HG03378 (cell line): Measurements from ENCODE around the gene ITGB2.

ENCODE experiments used
- ATAC-seq: cut with Tn5 transposase; IDR thresholded peaks from one replicate; pipeline ENCODE4 v1.9.1; 2021; ENCODE audit warnings: mild to moderate bottlenecking, moderate library complexity; ENCODE audit not compliant: unreplicated experiment

ITGB2 gene

DNA sequence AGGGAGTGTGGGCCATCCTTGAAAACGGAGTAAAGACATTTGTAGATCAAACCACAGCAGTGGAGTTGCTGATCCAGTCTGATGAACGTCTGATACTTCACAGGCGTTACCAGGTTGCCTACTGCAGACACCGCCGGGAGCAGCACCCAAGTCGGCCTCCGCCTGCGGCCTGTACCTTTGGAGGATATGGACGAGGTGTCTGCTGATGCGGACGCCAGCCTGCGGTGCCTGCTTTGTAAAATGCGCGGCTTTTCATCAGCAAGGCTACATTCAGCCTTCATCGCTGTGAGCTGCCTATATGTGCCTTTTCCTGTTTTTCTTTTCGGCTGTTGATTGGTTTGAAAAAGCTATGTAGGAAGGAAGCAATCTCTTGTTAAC, 35.1 kb upstream of the ITGB2 start:
- ATAC-seq = no peak

DNA sequence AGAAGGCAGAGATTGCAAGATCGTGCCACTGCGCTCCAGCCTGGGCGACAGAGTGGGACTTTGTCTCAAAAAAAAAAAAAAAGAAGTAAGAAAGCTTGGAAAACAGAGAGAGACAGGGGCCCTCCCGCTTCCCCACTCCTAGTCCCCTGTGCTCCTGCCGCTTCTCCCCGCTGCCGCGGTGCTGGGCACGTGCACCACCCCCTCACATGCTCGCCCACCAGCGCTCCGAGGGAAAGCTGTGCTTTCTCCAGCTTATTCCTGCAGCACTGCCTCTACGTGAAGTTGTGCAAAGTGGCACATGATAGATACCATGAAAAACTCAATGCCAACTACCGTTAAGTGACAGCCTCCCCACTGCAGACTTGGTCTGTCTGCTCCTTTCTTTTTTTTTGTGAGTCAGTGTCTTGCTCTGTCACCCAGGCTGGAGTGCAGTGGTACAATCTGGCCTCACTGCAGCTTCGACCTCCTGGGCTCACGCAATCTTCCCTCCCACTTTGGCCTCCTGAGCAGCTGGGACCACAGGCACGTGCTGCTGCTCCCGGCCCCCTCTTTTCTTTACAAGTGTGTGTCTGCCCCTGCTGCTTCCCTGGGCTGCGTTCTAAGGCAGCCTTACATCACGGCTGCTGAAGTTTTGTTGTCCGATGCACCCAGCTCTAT, 34.6 kb upstream of the ITGB2 start:
- no peak for ATAC-seq

DNA sequence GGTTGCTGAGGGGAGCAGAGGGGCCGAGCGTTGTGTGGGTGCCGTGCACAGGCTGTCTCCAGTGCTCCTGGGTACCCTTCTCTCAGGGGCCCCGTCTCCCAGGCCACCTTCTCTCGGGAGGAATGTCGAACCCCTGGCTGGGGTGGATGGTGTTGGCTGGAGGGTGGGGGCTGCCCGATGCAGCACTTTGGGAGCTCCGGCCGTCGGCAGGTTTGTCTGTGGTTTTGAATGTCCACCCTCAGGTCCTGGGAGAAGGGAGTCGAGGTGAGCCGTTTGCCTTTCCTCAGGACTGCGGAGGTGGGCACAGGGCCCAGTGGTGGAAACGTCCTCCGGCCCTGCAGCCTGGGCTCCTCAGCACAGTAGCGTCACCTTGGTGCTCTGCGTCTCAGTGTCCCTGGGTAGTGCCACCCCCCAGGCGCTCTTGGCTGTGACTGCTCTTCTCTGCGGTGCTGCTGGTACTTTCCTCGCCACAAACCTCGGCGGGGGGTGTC, 33.6 kb upstream of the ITGB2 start:
- ATAC-seq = no peak

DNA sequence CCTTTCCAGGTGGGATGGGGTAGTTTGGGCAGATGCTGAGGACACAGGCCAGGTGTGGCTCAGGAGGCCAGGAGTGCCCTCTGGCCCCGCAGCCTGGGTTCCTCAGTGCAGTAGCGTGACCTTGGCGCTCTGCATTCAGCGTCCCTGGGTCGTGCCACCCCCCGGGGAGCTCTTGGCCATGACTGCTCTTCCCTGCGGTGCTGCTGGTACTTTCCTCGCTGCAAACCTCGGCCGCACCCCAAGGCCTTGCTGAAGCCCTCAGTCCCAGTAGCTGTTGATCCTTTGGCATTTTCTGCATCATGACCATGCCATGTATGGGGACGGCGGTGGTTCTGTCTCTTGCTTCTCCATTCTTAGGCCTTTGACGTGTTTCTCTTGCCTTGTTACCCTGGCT, 32.9 kb upstream of the ITGB2 start:
- ATAC-seq = no peak

DNA sequence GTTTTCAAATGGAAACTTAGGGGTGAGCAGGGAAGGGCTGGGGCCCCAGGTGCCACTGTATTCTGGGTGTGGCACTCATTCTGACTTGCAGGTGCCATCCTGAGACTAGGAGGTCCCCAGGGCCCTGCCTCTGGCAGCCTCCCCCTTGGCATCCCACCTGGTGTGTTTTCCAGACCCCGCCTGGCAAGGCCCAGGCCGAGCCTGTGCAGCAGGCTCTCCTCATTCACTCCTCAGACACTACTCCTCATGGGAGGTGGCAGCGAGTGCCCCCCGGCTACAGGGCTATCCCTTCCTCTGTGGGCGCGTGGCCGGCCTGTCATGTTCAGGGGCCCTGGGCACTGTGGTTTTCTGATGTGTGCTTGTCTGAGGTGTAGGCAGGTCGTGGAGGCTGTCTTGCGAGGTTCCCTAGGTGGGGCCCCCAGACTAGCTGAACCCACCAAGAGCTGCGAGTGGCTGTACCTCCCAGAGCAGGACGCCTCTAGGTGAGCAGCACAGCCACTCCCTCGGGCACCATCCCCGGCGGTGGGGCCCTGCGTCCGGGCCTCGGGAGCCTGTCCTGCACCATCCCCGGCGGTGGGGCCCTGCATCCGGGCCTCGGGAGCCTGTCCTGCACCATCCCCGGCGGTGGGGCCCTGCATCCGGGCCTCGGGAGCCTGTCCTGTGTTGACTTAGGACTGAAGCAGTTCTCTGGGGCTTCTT, 32.4 kb upstream of the ITGB2 start:
- ATAC-seq = no peak

DNA sequence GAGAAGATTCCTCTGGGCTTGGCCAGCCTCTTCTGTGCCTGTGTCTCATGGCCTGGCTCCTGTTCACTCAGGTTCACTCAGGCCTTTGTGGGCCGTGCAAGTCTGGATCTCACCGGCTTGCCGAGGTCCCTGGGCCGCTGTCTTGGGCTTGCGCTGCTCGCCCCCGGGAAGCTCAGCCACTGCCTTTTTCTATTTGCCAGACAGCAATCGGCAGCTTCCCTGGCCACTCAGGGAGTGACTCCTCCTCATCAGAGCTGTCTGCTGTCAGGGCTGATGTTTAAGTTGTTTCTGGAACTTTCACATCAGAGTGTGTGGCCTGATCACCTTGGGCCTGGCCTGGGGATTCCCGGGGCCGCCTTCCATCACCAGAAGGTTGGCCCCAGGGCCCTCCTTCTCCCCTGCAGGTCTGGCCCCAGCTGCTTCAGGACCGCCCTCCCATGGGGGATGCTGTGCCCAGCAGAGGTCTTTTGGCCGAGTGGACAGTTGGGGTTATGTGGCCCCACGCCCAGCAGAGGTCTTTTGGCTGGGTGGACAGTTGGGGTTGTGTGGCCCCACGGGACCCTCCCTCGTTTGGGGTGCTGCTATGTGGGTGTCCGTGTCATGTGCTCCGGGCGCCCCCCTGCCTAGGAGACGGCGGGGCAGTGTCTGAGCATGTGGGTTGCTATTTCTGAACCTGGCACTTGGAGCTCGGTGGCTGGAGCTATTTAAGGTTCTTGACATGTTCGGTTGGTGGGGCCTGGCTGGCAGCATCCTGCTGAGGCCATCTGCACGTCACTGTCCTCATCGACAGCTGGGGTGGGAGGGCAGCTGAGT, 31.6 kb upstream of the ITGB2 start:
- ATAC-seq = no peak

DNA sequence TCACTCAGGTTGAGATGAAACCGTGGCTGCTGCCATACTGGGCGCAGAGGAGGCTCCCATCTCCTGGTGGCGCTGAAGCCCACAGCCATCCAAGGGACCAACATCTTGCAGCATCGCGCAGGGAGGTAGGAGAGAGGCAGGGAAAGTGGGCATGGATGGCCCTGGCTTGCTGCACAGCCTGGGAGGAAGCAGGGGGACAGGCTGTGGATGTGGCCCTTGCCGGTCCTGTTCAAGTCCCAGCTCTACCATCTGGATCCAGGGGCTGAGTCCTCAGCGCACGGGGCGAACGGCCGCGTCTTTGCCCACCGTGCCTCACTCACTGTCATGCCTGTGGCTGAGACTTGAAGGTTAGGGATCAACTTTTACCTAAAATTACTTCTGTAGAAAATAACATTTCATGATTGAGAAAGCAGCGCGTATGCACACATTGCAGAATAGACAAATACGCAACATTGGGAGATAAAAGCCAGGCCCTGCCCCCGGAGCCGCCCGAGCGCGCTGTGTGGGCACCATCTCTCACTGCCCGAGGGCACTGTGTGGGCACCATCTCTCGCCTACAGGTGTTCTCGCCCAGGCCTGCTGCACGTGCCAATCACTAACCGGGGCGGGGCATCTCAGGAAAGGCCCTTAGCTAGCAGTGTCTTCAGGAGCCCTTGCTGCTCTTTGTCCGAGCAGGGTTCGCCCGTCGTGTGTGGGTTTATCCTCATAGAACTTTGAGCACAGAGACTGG, 30.7 kb upstream of the ITGB2 start:
- no peak for ATAC-seq

DNA sequence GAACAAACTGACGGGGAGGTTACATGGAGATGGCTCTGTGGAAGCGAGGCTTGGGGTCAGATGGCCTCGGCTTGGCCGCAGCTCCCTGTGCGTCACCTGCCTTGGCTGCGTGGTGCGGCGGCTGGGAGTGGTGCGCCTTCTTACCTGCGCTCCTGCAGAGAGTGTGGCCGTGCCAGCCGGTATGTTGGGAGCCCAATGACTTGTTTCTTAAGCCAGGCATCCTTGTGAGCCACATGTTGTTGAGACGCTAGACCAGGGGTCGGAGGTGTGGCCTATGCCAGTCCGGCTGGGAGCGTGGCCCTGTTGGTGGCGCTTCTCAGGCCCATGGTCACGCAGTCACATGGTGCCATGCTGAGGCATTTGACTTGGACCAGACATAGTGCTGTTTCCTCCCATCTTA, 29.7 kb upstream of the ITGB2 start:
- ATAC-seq = no peak

DNA sequence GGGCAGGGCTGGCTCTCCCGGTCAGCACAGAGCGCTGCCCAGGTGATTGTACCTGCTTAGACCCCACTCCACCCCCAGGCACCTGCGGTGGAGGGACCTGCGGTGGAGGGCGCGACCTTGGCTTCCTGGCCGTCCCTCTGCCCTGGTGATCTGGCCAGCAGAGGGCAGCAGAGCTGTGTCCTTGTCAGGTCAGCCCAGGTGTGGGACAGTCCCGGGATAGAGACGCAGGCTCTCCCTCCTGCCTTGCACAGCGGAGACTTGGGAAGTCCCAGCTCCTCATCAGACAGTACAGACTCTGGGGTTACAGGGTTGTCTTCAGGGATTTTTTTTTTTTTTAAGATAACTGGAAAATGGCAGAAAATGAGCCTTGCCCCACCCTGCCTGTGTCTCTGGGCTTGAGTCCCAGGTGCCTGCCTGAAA, 29.1 kb upstream of the ITGB2 start:
- no peak for ATAC-seq

DNA sequence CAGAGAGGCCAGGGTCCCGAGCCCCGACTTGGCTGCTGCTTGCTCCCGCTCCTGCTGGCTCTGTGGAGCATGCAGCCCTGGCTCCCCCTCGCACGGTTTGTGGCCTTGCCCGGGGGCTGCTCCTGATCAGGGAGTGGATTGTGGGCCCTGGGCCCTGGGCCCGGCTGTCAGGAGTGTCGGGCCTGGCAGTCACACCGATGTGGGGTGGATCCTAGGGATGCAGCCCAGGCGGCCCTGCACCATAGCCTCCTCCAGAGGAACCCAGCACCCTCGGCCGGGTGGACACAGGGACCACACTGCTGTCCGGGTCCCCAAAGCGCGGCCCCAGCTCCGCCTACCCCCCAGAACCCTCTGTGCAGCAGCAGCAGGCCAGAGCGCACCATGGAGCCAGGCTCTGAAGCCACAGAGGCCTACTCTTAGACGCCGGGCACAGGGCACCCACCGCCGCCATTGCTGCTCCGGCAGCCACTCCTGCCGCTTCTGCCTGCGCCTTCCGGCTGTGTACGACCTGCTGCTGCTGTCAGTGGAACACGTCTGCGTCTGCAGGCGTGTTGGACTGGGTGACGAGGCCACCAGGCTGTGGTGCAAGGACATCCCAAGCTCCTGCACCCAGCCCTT, 28.6 kb upstream of the ITGB2 start:
- ATAC-seq = no peak

DNA sequence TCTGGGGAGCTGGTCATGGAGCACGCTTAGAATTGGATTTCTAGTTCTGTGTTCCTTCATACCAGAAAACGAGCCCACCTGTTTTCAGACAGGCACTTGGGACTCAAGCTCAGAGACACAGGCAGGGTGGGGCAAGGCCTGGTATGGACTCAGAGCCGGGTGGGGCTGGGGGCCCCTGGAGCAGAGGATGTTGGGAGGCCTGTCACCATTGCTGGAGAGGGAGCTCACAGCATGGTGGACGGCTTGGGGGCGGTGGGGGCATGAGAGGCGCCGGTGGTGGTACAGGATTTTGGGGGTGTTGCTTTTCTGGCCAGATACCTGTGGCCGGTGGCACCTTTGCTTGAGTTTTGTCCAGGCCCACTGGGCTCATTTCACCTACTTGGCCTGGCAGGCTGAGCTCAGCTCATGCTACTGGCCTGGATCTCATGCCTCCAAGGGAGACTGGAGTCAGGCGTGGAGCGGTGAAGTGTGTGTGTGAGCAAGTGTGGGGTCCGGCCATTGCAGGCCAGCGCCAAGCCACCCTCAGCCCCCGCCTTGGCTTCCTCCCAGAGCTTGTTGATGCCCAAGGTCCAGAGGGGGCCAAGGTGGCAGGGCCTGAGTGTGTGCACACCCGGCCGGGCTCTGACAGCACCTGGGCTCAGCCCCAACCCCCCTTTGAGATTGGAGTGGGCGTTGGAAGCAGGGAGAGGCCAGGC, 27.9 kb upstream of the ITGB2 start:
- ATAC-seq = no peak

DNA sequence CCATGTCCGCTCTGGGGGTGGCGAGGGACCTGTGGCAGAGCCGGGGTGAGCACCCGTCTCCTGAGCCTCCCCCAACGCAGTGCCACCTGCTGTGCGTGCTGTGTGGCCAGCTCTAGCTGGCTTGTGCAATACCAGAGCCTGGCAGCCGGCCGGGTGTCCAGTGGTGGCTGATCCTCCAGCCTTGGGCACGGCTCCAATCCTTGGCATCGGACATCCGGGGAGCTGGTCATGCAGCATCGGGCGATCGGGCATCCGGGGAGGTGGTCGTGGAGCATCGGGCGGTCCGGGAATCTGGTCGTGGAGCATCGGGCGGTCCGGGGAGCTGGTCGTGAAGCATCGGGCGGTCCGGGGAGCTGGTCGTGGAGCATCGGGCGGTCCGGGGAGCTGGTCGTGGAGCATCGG, 27.2 kb upstream of the ITGB2 start:
- ATAC-seq = no peak

DNA sequence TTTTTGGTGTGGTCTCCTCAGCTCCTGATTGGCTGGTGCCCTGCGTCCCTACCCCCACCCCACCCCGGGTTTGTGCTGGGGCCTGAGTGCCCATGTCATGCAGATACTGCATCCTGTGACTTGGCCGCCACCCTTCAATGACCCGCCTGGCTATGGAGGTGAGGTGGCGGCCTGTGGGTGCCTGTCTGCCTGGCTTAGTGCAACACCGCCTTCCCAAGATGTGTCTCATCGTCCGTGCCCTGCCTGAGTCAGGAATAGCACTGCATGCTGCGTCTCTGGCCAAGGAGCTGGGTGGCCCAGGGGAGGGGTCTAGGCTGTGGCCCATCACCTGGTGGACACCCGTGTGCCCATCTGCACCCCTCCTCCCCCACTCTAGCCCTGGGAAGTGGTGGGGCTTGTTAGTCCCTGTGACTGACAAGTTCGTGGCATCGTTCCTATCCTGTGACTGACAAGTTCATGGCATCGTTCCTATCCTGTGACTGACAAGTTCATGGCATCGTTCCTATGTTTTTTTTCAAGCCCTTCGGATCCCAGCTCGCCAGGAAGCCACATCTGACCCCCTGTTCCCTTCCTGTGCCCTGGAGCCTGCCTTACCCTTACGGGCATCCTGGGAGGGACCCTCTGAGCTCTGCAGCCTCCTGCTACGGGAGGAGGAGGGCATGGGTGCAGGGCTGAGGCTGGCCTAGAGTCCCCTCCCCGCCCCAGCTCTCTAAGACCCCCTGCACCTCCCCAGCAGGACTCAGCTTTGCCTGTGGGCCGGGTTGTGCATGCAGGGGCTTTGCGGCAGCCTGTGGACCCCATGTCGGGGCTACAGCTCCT, 26.6 kb upstream of the ITGB2 start:
- ATAC-seq = no peak

DNA sequence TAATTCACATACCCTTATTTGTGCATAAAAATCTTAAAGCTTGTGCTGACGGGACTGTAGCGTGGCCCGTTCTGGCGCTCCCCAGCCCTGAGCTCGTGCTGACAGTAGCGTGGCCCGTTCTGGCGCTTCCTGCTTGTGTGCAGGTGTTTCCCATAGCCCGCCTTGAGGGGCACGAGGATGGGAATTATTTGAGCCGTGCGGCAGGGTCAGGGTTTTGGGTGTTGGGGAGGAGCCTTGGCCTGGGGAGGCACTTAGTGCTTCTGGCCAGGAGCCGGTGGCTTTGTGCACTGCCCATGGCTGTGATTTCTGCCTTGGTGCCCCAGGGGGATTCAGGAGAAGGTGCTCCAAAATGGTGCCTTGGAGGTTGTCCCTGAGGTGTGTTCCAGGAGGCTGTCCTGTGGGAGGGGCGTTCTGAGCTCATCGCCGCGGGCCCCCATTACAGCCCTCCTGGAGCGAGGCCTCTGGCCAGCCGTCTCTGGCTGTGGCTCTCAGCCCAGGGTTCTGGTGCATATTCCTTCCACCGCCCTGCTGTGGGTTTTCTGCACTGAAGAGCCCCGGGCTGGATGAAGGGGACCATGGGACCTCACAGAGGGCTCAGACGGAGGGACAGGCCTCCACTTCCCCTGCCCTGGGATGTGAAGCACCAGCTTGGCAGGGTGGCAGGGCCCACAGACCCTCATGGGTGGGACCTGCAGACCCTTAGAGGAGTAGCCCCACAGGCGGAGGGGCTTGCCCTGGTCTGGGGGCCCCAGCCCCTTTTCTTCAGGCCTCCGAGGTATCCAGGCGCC, 25.7 kb upstream of the ITGB2 start:
- no peak for ATAC-seq

DNA sequence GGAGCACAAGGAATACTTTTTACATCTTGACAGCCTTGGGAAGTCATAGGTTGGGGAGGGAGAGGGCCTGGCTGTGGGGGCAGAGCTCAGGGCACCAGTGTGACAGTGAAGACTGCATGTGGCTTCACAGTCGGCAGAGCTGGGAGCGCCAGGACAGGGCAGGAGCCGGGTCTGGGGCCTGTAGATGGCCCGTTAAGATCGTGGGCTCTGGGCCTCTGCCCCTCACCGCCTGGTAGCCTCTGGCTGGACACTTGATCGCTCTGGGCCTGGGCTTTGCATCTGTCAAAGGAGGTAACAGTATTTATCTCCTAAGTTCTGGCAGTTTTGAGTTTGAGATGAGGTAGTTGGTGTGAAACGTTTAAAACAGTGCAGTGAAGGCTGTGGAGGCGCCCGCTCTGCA, 23.9 kb upstream of the ITGB2 start:
- no peak for ATAC-seq

DNA sequence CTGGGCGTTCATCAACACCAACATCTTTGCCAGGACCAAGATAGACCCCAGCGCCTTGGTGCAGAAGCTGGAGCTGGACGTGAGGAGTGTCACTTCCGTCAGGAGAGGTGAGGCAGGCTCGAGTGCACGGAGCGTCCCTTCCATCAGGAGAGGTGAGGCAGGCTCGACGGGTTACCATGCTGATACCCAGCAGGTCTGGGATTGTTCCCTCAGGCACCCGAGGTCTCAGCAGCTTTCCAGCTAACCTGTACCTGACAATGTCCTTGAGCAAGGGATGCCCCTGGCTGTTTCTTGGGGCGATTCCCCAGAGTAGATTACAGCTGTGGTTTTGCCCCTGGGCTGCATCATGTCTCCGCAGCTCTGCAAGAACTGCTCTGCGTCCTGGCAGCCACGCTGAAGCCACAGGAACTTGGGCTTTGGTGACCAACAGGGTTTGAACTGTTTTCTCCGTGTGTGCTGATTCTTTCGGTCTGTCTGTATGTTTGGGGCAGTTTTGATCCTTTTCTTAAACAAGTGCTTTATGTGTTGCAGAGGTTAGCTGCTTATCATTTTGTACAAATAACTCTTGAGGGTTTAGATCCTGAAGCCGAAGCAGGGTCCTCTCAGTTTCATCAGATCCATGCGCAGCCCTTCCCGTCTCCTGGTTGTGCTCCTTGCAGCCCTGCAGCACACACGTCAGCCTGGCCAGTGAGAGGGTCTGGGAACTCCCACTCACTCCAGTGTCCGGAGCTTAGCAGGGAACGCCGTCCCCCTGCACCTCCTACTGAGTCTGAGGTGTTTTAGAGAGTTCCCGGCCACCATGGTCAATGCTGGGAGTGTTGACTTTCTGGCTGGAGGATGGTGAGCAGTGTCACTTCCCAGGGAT, 23.2 kb upstream of the ITGB2 start:
- ATAC-seq = no peak

DNA sequence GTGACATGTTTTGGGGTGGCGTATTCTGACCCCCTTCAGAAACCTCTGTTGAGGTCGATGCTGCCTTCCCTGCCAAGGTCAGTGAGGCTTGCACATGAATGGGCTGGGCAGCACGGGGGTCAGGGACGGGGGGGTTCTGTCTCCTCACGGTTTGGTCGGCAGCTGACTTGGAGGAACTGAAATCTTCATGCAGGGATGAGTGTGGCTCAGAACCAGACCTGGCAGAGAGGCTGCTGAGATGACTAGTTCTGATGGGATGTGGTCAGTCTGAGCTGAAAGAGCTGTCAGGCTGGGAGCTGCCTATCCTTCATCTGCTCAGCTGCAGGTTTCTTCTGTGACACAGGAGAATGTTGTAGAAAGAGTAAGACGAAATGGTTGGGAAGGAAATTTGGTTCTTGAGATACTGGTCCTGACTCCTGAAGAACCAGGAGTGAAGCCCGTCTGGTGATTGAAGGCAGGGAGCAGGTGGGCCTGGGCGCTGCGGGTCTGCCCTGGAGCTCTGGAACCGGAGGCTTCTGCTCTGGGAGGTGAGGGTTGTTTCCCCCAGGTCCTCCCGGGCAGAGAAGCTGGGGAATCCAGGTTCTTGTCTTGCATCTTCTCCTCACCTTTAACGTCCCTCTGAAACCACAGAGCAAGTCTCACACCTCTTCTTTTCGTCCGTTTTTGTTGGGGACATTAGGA, 22.4 kb upstream of the ITGB2 start:
- no peak for ATAC-seq
